Measurements from ENCODE around the gene SH3BP5. TPM values are rescaled to one million over a fixed set of nuclear protein-coding genes. Genes with fewer than 3 reads are reported as not detected.
A peak's percentile ranks its signal among the peaks of the same experiment; 100 is the strongest.

SH3BP5 gene
- total and polyA plus RNA-seq, 2 donors (not counting 1 experiment from before 2014, with no cell fraction given): 76.6 to 92.3 TPM

- no peak overlapping the region for H3K4me3 ChIP-seq (ENCODE audit: control extremely low read depth in 1 of 5, extremely low read depth in 1 of 5, insufficient read depth in 1 of 5, low read depth in 2 of 5, low read length in 4 of 5)
- peak overlapping the region in 1 of 2 donors; percentile 32 for H3K27ac ChIP-seq (ENCODE audit: low read length in 2 of 2)
- ChIA-PET CTCF (interaction anchor here (0.6 to 3.0 kb wide), 6 partner anchors 11 to 66 kb away, joined by 3 to 21 read pairs (median 4); no protein-coding TSS in a partner anchor), POLR2A (no interaction called here)
- Mint-ChIP-seq H3K27ac (peak overlapping the region; percentile 65), H3K4me1 (peaks cover 87% of the 10 kb centered on the region), H3K9me3 (ENCODE audit: insufficient read depth) (no peaks in the 10 kb centered on the region), H3K27me3 (no peaks in the 10 kb centered on the region), H3K4me3 (peak overlapping the region; percentile 13)
- no peak overlapping the region for H2AFZ ChIP-seq (ENCODE audit: insufficient read depth, low read depth, low read length, poor library complexity, severe bottlenecking)
- no peaks in the 10 kb centered on the region for H3K27me3 ChIP-seq (replicated peaks in 1 of 4; ENCODE audit: control extremely low read depth in 1 of 4, control insufficient read depth in 3 of 4, insufficient read depth in 4 of 4, low read length in 3 of 4)
- H3K9ac ChIP-seq (ENCODE audit: low read length): no peak overlapping the region
- H3K4me2 ChIP-seq (replicated peaks; ENCODE audit: low read depth, low read length, poor library complexity, severe bottlenecking): peak overlapping the region; percentile 33
- H3K79me2 ChIP-seq (ENCODE audit: control insufficient read depth, insufficient read depth, low read length): peaks cover 100% of the 10 kb centered on the region
- TF ChIP-seq EZH2 (IDR thresholded peaks at IDR 0.05; ENCODE audit: borderline replicate concordance, insufficient read depth, low read depth, low read length, poor library complexity, severe bottlenecking) (no peak), CTCF (IDR thresholded peaks at IDR 0.05) (no peak)
- H3K9me3 ChIP-seq (ENCODE audit: control extremely low read depth in 1 of 3, control insufficient read depth in 2 of 3, insufficient read depth in 1 of 3, low read length in 2 of 3): no peaks in the 10 kb centered on the region
- intact Hi-C loops (cut with micrococcal nuclease): no loop called here
- ATAC-seq (ENCODE audit: low read depth): no peak
- H3K36me3 ChIP-seq (replicated peaks in 1 of 2; ENCODE audit: control extremely low read depth in 1 of 2, control insufficient read depth in 1 of 2, extremely low read depth in 1 of 2, insufficient read depth in 2 of 2, low read length in 1 of 2): peaks cover 0 to 18% of the 10 kb centered on the region in 2 experiments
- no peak for DNase-seq
- peaks cover 82 to 91% of the 10 kb centered on the region in 2 donors for H3K4me1 ChIP-seq (ENCODE audit: control insufficient read depth in 2 of 2, insufficient read depth in 2 of 2, low read length in 2 of 2)
- 83% methylated on average over 1 of the region's 2 CpGs for WGBS (ENCODE audit: insufficient coverage)
- H4K20me1 ChIP-seq (ENCODE audit: control insufficient read depth, insufficient read depth, low read length, poor library complexity, severe bottlenecking): peaks cover 91% of the 10 kb centered on the region
These were observed 13.2 kb downstream of the SH3BP5 start for GRCh38 chr3:15319136-15319535.

- intact Hi-C loops (cut with micrococcal nuclease): no loop called here
- Mint-ChIP-seq H3K4me3 (no peak overlapping the region), H3K9me3 (ENCODE audit: insufficient read depth) (no peaks in the 10 kb centered on the region), H3K27me3 (no peaks in the 10 kb centered on the region), H3K27ac (peak overlapping the region; percentile 41), H3K4me1 (peaks cover 83% of the 10 kb centered on the region)
- no peak for ATAC-seq (ENCODE audit: low read depth)
- H3K27me3 ChIP-seq (replicated peaks in 1 of 4; ENCODE audit: control extremely low read depth in 1 of 4, control insufficient read depth in 3 of 4, insufficient read depth in 4 of 4, low read length in 3 of 4): no peaks in the 10 kb centered on the region
- H3K79me2 ChIP-seq (ENCODE audit: control insufficient read depth, insufficient read depth, low read length): peaks cover 100% of the 10 kb centered on the region
- no peak for DNase-seq
- no peak overlapping the region for H3K9ac ChIP-seq (ENCODE audit: low read length)
- H4K20me1 ChIP-seq (ENCODE audit: control insufficient read depth, insufficient read depth, low read length, poor library complexity, severe bottlenecking): peaks cover 91% of the 10 kb centered on the region
- ChIA-PET POLR2A (interaction anchor here (2.0 kb wide), 1 partner anchor 10 kb away, joined by 10 read pairs; no protein-coding TSS in a partner anchor), CTCF (interaction anchor here (1.4 to 3.0 kb wide), 5 partner anchors 11 to 87 kb away, joined by 4 to 12 read pairs (median 6); no protein-coding TSS in a partner anchor)
- no peak overlapping the region for H2AFZ ChIP-seq (ENCODE audit: insufficient read depth, low read depth, low read length, poor library complexity, severe bottlenecking)
- peak overlapping the region in 1 of 2 donors; percentile 32 for H3K27ac ChIP-seq (ENCODE audit: low read length in 2 of 2)
- H3K36me3 ChIP-seq (replicated peaks in 1 of 2; ENCODE audit: control extremely low read depth in 1 of 2, control insufficient read depth in 1 of 2, extremely low read depth in 1 of 2, insufficient read depth in 2 of 2, low read length in 1 of 2): peaks cover 0 to 14% of the 10 kb centered on the region in 2 experiments
- H3K9me3 ChIP-seq (ENCODE audit: control extremely low read depth in 1 of 3, control insufficient read depth in 2 of 3, insufficient read depth in 1 of 3, low read length in 2 of 3): no peaks in the 10 kb centered on the region
- no peak overlapping the region for H3K4me2 ChIP-seq (replicated peaks; ENCODE audit: low read depth, low read length, poor library complexity, severe bottlenecking)
- TF ChIP-seq EZH2 (IDR thresholded peaks at IDR 0.05; ENCODE audit: borderline replicate concordance, insufficient read depth, low read depth, low read length, poor library complexity, severe bottlenecking) (no peak), CTCF (IDR thresholded peaks at IDR 0.05) (no peak)
- H3K4me3 ChIP-seq (ENCODE audit: control extremely low read depth in 1 of 5, extremely low read depth in 1 of 5, insufficient read depth in 1 of 5, low read depth in 2 of 5, low read length in 4 of 5): no peak overlapping the region
- H3K4me1 ChIP-seq (ENCODE audit: control insufficient read depth in 2 of 2, insufficient read depth in 2 of 2, low read length in 2 of 2): peaks cover 77 to 90% of the 10 kb centered on the region in 2 donors
- 100% methylated on average over 1 of the region's 8 CpGs for WGBS (ENCODE audit: insufficient coverage)
These were observed 13.7 kb downstream of the SH3BP5 start for GRCh38 chr3:15318661-15319060.

Data from B cell (primary cell).